COLO829 (cell line): ENCODE measurements around the gene ATL3.
"Not testable (repeated sequence)": the region's sequence is repeated elsewhere in the genome, so short reads cannot be mapped to it uniquely, and the experiment has no call there.

Experiments
- DNase-seq: peaks from one replicate; pipeline ENCODE4 v3.0.0; 2012; ENCODE audit warnings: low spot score

Gene ATL3

GRCh38 chr11:63681321-63682065 is 10.3 kb upstream of the ATL3 start, which contains the start of gene RTN3:
Gene RTN3 (plus strand): TSS chr11:63681500. CDS start chr11:63681637, 137 bp downstream.
- peak; percentile 98 for DNase-seq

- DNase-seq: no peak
Observed at GRCh38 chr11:63680834-63681320, 9.7 kb upstream of the ATL3 start.

- DNase-seq: no peak
Observed at GRCh38 chr11:63673579-63673978, 2.4 kb upstream of the ATL3 start.

GRCh38 chr11:63672936-63673539 is 1.9 kb upstream of the ATL3 start:
- no peak for DNase-seq

- DNase-seq: no peak
Observed at GRCh38 chr11:63672156-63672463, 934 bp upstream of the ATL3 start.

- DNase-seq: peak; percentile 48
Observed at GRCh38 chr11:63670433-63671321, 499 bp downstream of the ATL3 start.

GRCh38 chr11:63670096-63670432 is 1.1 kb downstream of the ATL3 start:
- DNase-seq: no peak

- peak; percentile 71 for DNase-seq
Observed at GRCh38 chr11:63667995-63668795, 3.0 kb downstream of the ATL3 start.

GRCh38 chr11:63666874-63667273 is 4.3 kb downstream of the ATL3 start:
- no peak for DNase-seq

- DNase-seq: no peak
Observed at GRCh38 chr11:63663809-63664208, 7.4 kb downstream of the ATL3 start.

GRCh38 chr11:63660972-63661371 is 10.2 kb downstream of the ATL3 start:
- DNase-seq: no peak

GRCh38 chr11:63652671-63653070 is 18.5 kb downstream of the ATL3 start:
- DNase-seq: no peak

- no peak for DNase-seq
Observed at GRCh38 chr11:63643205-63643604, 28.0 kb downstream of the ATL3 start.

GRCh38 chr11:63641727-63642126 is 29.4 kb downstream of the ATL3 start:
- no peak for DNase-seq

GRCh38 chr11:63639199-63639832 is 31.9 kb downstream of the ATL3 start:
- no peak for DNase-seq

- DNase-seq: not testable (repeated sequence)
Observed at GRCh38 chr11:63638436-63638835, 32.7 kb downstream of the ATL3 start.

- DNase-seq: peak; percentile 73
Observed at GRCh38 chr11:63635762-63636465, 35.3 kb downstream of the ATL3 start.

- no peak for DNase-seq
Observed at GRCh38 chr11:63629426-63629825, 41.8 kb downstream of the ATL3 start.

- no peak for DNase-seq
Observed at GRCh38 chr11:63623513-63624140, 47.5 kb downstream of the ATL3 start.

- no peak for DNase-seq
Observed at GRCh38 chr11:63622323-63622722, 48.9 kb downstream of the ATL3 start.
